HEK293T (cell line): ENCODE measurements around the gene MRPL42.

Experiments
- CTCF ChIA-PET: fragments of 350-600 bp; formaldehyde crosslinking; extraction: SDS; loops from one replicate; lab custom pipeline; 2021; ENCODE audit warnings: antibody characterized with exemption, inconsistent platforms; lab: Yijun Ruan, JAX
- POLR2A ChIA-PET: fragments of 350-600 bp; formaldehyde crosslinking; extraction: SDS; loops from one replicate; lab custom pipeline; 2020; ENCODE audit warnings: antibody characterized with exemption, inconsistent platforms; lab: Yijun Ruan, JAX
- DNase-seq: peaks from one replicate; pipeline ENCODE4 v3.0.0; 2012; ENCODE audit warnings: mixed read lengths; ENCODE audit errors: extremely low spot score
- ARNT ChIP-seq: fragments of 450-650 bp; IDR thresholded peaks from 2 replicates; pipeline ENCODE4 v1.6.1; 2017; ENCODE audit warnings: mild to moderate bottlenecking
- BHLHE40 ChIP-seq: fragments of 450-650 bp; IDR thresholded peaks from 2 replicates; pipeline ENCODE4 v1.6.1; 2016; ENCODE audit warnings: mild to moderate bottlenecking, moderate library complexity, borderline replicate concordance
- CTBP1 ChIP-seq: fragments of 450-650 bp; IDR thresholded peaks from 2 replicates; pipeline ENCODE4 v1.6.1; 2016; ENCODE audit warnings: borderline replicate concordance
- ELF4 ChIP-seq: fragments of 450-650 bp; IDR thresholded peaks from 2 replicates; pipeline ENCODE4 v1.6.1; 2017; ENCODE audit warnings: antibody characterized with exemption
- FOXA1 ChIP-seq: fragments of 450-650 bp; IDR thresholded peaks from 2 replicates; pipeline ENCODE4 v1.6.1; 2016; ENCODE audit warnings: mild to moderate bottlenecking
- FOXK2 ChIP-seq: fragments of 450-650 bp; IDR thresholded peaks from 2 replicates; pipeline ENCODE4 v1.6.1; 2016; ENCODE audit warnings: mild to moderate bottlenecking
- FOXM1 ChIP-seq: fragments of 450-650 bp; IDR thresholded peaks from 2 replicates; pipeline ENCODE4 v1.6.1; 2017; ENCODE audit warnings: mild to moderate bottlenecking, borderline replicate concordance
- HDGF ChIP-seq: fragments of 450-650 bp; IDR thresholded peaks from 2 replicates; pipeline ENCODE4 v1.6.1; 2017; ENCODE audit warnings: antibody characterized with exemption, borderline replicate concordance
- L3MBTL2 ChIP-seq: fragments of 450-650 bp; conservative IDR thresholded peaks from 2 replicates; pipeline ENCODE4 v1.6.1; 2016; ENCODE audit warnings: mild to moderate bottlenecking
- LEF1 ChIP-seq: fragments of 450-650 bp; IDR thresholded peaks from 2 replicates; pipeline ENCODE4 v1.6.1; 2017; ENCODE audit warnings: mild to moderate bottlenecking, borderline replicate concordance
- NFRKB ChIP-seq: fragments of 450-650 bp; IDR thresholded peaks from 2 replicates; pipeline ENCODE4 v1.6.1; 2016; ENCODE audit warnings: mild to moderate bottlenecking, moderate library complexity
- SP1 ChIP-seq: fragments of 450-650 bp; IDR thresholded peaks from 2 replicates; pipeline ENCODE4 v1.6.1; 2017
- SUZ12 ChIP-seq: fragments of 450-650 bp; IDR thresholded peaks from 2 replicates; pipeline ENCODE4 v1.6.1; 2016; ENCODE audit warnings: mild to moderate bottlenecking
- TARDBP ChIP-seq: fragments of 450-650 bp; IDR thresholded peaks from 2 replicates; pipeline ENCODE4 v1.6.1; 2016
- ZNF384 ChIP-seq: fragments of 450-650 bp; IDR thresholded peaks from 2 replicates; pipeline ENCODE4 v1.6.1; 2016
- TF ChIP-seq, protein P1 (sequence below): fragments of 450-650 bp; IDR thresholded peaks from 2 replicates; pipeline ENCODE4 v1.6.1; 2016

The MRPL42 gene

DNA sequence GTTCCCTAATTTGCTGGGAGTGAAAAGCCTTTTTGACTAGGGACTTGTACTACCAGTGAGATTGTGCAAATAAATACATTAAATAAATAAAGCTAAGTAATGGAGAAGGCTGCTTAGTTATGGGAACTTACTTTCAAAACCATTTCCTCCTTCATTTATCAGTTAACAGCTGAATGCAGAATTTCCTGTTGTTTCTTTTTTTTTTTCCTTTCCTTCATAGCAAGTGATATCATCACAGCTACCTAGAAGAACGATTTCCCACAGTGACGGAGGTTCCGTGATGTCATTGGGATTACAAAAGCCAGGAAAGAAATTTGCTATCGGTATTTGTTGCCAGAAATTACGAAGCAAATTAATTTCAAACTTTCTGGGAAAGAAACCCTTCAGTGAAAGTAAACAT lies 63.0 kb downstream of the MRPL42 start:
- CTCF ChIA-PET, result no interaction called here
- POLR2A ChIA-PET, result no interaction called here
- no peak for DNase-seq
- TF ChIP-seq FOXA1, result no peak
- no peak for TF ChIP-seq LEF1

DNA sequence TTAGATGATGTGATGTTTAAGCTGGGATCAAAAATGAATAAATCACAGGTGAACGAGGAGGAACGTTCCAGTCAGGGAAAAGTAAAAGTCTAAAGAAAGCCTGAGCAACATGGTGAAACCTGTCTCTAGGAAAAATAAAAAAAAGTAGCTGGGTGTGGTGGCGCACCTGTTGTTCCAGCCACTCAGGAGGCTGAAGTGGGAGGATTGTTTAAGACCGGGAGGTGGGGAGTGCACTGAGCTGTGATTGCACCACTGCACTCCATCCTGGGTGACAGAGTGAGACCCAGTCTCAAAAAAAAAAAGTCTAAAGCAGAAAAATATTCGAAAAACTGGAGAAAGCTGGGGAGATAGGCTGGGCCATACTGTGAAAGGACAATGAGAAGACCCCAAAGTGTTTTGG lies 66.0 kb downstream of the MRPL42 start:
- ChIA-PET CTCF (interaction anchor here (0.6 kb wide), 1 partner anchor 569 kb away, joined by 3 read pairs; no protein-coding TSS in a partner anchor), POLR2A (no interaction called here)
- DNase-seq, result no peak
- TF ChIP-seq SP1, result no peak
- no peak for TF ChIP-seq HDGF
- no peak for TF ChIP-seq SUZ12
- no peak for TF ChIP-seq ELF4
- TF ChIP-seq ARNT, result no peak
- no peak for TF ChIP-seq FOXK2
- TF ChIP-seq LEF1, result no peak
- no peak for TF ChIP-seq CTBP1
- no peak for TF ChIP-seq BHLHE40
- TF ChIP-seq FOXA1, result no peak
- TF ChIP-seq NFRKB, result no peak
- TF ChIP-seq FOXM1, result no peak
- TF ChIP-seq TARDBP, result no peak
- TF ChIP-seq, protein P1, sequence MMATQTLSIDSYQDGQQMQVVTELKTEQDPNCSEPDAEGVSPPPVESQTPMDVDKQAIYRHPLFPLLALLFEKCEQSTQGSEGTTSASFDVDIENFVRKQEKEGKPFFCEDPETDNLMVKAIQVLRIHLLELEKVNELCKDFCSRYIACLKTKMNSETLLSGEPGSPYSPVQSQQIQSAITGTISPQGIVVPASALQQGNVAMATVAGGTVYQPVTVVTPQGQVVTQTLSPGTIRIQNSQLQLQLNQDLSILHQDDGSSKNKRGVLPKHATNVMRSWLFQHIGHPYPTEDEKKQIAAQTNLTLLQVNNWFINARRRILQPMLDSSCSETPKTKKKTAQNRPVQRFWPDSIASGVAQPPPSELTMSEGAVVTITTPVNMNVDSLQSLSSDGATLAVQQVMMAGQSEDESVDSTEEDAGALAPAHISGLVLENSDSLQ, result no peak
- no peak for TF ChIP-seq L3MBTL2
- TF ChIP-seq ZNF384, result no peak

DNA sequence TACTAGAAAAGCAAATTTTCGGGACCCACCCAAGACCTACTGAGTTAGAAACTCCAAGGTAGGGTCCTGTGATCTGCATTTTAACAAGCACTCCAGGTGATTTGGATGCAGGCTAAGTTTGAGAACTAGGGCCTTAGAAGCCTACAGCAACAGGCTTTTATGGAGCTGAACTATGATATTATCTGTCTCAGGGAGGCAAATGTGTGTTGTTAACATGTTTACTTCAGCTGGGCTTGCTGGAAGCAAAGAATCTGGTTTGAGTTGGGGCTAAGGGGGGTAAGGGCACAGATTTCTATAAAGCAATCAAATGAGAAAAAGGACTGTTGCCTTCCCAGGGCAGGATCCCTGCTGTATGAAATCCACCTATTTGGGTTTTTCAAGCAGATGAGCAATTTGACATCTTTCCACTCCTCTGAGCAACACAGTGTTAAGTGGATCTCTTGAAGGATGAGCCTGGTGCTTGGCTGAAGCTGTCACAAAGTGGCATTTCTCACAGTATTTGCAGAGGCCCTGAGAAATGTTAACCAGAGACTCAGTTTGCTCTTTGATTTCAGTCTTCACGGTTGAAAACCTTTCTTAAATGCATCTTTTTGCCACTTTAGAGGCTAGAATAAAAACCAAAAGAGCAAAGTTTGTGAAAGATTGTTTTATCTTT lies 68.9 kb downstream of the MRPL42 start:
- ChIA-PET POLR2A (no interaction called here), CTCF (interaction anchor here (0.6 to 1.2 kb wide), 2 partner anchors 125 to 565 kb away, joined by 3 read pairs; no protein-coding TSS in a partner anchor)
- no peak for TF ChIP-seq TARDBP
- TF ChIP-seq CTBP1, result no peak
- TF ChIP-seq FOXA1, result no peak
- no peak for TF ChIP-seq FOXK2
- TF ChIP-seq HDGF, result no peak
- TF ChIP-seq ELF4, result no peak
- TF ChIP-seq L3MBTL2, result no peak
- no peak for TF ChIP-seq LEF1
- no peak for TF ChIP-seq NFRKB
- TF ChIP-seq, protein P1, result no peak
- TF ChIP-seq FOXM1, result no peak
- no peak for TF ChIP-seq SUZ12
- TF ChIP-seq SP1, result no peak
- TF ChIP-seq BHLHE40, result no peak
- DNase-seq, result no peak

DNA sequence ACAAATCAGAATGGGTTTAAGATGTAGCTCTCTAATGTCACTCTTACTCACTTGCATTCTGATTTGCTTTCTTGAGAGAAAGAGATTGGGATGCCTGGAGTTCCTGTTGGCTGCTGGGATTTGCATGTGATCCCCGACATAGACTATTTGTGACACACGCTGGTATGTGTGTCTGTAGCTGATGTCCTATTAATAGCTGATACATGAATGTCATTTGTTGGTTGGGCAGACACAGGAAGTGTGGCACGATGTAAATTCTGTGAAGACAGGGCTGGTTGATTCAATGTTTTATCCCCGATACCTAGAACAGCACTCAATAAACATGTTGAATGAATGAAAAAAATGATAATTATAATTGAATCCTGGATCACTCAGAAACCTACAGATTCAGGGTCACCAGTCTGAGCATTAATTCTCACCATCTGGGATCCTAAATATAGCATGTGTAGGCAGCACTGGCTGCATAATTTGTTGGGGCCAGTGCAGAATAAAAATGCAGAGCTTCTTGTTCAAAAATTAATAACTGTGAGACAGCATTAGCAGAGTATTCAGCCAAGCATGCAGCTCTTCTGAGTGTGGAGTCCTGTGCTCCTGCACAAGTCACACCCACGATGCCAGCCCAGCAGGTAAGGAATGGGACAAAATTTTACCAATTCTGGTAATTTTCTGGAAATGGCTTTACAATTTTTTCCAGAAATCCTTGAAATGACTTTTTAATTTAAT lies 69.6 kb downstream of the MRPL42 start:
- ChIA-PET CTCF (interaction anchor here (0.6 to 1.2 kb wide), 3 partner anchors 31 to 564 kb away, joined by 3 read pairs; no protein-coding TSS in a partner anchor), POLR2A (no interaction called here)
- no peak for DNase-seq
- TF ChIP-seq FOXK2 (no peak), BHLHE40 (no peak), FOXM1 (no peak), ZNF384 (no peak), NFRKB (no peak), FOXA1 (no peak), LEF1 (no peak), SP1 (no peak), SUZ12 (no peak), ELF4 (no peak), L3MBTL2 (no peak), TARDBP (no peak), HDGF (no peak), CTBP1 (no peak), ARNT (no peak)
- TF ChIP-seq, protein P1, result no peak

DNA sequence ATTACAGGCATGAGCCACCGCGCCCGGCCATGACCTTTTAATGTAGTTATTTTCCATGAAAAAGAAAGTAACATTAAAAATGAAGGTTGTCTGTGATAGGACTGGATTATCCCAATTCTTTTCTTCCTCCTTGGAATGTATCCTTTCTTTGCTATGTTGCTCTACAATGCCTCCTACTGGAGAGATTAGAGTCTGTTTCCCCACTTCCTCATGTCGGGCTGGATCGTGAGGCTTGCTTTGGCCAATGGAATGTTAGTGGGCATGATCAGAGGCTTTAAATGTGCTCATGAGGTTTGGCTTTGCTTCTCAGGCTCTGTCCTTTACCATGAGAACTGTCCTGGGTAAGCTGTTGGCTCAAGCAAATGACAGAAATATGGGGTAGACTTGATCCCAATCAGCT lies 70.5 kb downstream of the MRPL42 start:
- ChIA-PET CTCF (interaction anchor here (0.5 kb wide), 1 partner anchor 11 kb away, joined by 3 read pairs; no protein-coding TSS in a partner anchor), POLR2A (no interaction called here)
- no peak for DNase-seq

More for the DNA sequence above, 70.5 kb downstream of the MRPL42 start:
- TF ChIP-seq FOXK2 (no peak), FOXA1 (no peak), ELF4 (no peak), SP1 (no peak), NFRKB (no peak), FOXM1 (no peak), LEF1 (no peak), SUZ12 (no peak), ARNT (no peak), HDGF (no peak), CTBP1 (no peak), ZNF384 (no peak), TARDBP (no peak), BHLHE40 (no peak)
- TF ChIP-seq, protein P1, result no peak
